Esophagus (tissue), 2 donors: Measurements from ENCODE around the gene SLC25A47. TPM values are rescaled to one million over a fixed set of nuclear protein-coding genes. Genes with fewer than 3 reads are reported as not detected.

Source experiments
- H3K27ac ChIP-seq, 2 donors: one replicate each; pipeline ENCODE4 v1.5.1; 2013; ENCODE audit warnings: low read depth in 2 of 2, mild to moderate bottlenecking in 2 of 2, inconsistent platforms in 1 of 2, low read length in 1 of 2, moderate library complexity in 1 of 2
- H3K27me3 ChIP-seq, 2 donors: one replicate each; pipeline ENCODE4 v1.6.1; 2013; ENCODE audit warnings: low read length in 2 of 2, control low read depth in 1 of 2, mild to moderate bottlenecking in 1 of 2; ENCODE audit not compliant: insufficient read depth in 2 of 2, control insufficient read depth in 1 of 2
- H3K36me3 ChIP-seq, 2 donors: one replicate each; pipeline ENCODE4 v1.6.1; 2013; ENCODE audit warnings: low read length in 1 of 2; ENCODE audit not compliant: control insufficient read depth in 2 of 2, insufficient read depth in 2 of 2
- H3K4me1 ChIP-seq, 2 donors: one replicate each; pipeline ENCODE4 v1.6.1; 2013; ENCODE audit warnings: low read length in 1 of 2; ENCODE audit not compliant: control insufficient read depth in 2 of 2, insufficient read depth in 2 of 2
- H3K4me3 ChIP-seq, 2 donors: one replicate each; pipeline ENCODE4 v1.5.1; 2013; ENCODE audit warnings: low read length in 2 of 2, mild to moderate bottlenecking in 2 of 2, low read depth in 1 of 2, moderate library complexity in 1 of 2
- H3K9me3 ChIP-seq, 2 donors: one replicate each; pipeline ENCODE4 v1.6.1; 2013; ENCODE audit warnings: mild to moderate bottlenecking in 2 of 2, low read depth in 1 of 2, low read length in 1 of 2, moderate library complexity in 1 of 2; ENCODE audit not compliant: control insufficient read depth in 2 of 2, insufficient read depth in 1 of 2
- WGBS, 2 donors: extraction: QIAGEN DNeasy Blood & Tissue Kit; methylation state at CpG; one replicate each; pipeline ENCODE4 v1.1.7; 2013; 5-methylcytosine and 5-hydroxymethylcytosine counted together
- polyA plus RNA-seq, 2 donors: library from polyadenylated mRNA; stranded (reverse); fragments of 200-250 nt; gene quantifications; one replicate each; pipeline ENCODE4 v1.2.3, GENCODE V29; 2013
- donor health status: healthy with polysubstance abuse.
- donor health status: Bipolar disorder and iron deficiency.

Gene SLC25A47
- under 1 TPM; 0.01 to 0.04 TPM for polyA plus RNA-seq

GRCh38 chr14:100323121-100323941, at the start of gene SLC25A47:
TSS of gene SLC25A47 (plus strand) at chr14:100323339. CDS start at chr14:100323415, 76 bp downstream.
- WGBS, 2 donors, result 86 to 89% methylated on average over 15 to 16 of the region's 16 CpGs
- peaks cover 4 to 27% of the 10 kb centered on the region in 2 donors for H3K4me1 ChIP-seq
- no peaks in the 10 kb centered on the region for H3K9me3 ChIP-seq
- no peaks in the 10 kb centered on the region for H3K36me3 ChIP-seq
- H3K27ac ChIP-seq, result no peak within 1 kb of the TSS
- no peak within 1 kb of the TSS for H3K4me3 ChIP-seq
- no peaks in the 10 kb centered on the region for H3K27me3 ChIP-seq

DNA sequence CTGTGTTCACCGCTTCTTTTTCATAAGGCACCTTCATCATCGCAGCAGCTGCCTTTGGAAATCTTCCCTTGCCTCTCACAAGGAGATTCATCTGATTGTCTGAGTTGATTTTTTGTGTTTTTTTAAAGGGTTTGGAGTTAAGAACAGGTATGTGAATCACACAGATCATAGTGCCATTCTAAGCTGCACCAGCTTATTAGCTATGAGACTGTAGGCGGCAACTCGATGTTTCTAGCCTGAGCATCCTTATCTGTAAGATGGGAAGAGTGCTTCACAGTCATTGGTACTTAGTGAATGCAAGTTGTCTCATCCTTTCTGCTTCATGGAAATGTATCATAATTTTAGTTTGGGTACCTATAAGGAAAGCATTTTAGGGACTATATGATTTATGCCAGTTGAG, 48.9 kb upstream of the SLC25A47 start:
- peaks cover 3 to 10% of the 10 kb centered on the region in 2 donors for H3K36me3 ChIP-seq
- no peak overlapping the region for H3K4me3 ChIP-seq
- no peaks in the 10 kb centered on the region for H3K27me3 ChIP-seq
- WGBS, 2 donors, result 93 to 95% methylated on average over 4 of the region's 4 CpGs
- H3K4me1 ChIP-seq, result peaks cover 0 to 2% of the 10 kb centered on the region in 2 donors
- H3K9me3 ChIP-seq, result no peaks in the 10 kb centered on the region
- no peak overlapping the region for H3K27ac ChIP-seq

- no peak overlapping the region for H3K27ac ChIP-seq
- 63 to 64% methylated on average over 7 of the region's 7 CpGs for WGBS, 2 donors
Observed at GRCh38 chr14:100275214-100275613, 47.9 kb upstream of the SLC25A47 start.

DNA sequence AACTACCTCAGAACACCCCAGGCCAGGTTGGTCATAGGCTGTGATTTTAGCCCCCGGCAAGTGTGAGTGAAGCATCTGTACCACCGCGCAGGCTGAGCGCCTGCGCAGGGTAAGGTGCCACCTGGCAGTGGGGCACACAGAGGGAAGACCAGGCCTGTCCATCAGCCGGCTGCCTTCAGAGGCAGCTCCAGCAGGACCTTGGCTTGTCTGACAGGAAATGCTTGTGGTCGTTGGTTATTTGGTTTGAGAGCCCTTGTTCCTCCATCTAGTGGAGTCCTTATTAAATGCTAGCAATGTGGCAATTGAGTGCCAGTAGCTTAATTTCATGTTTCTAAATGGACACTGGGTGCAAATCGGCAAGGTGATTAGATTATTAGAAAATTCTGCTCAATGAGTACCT, 44.4 kb upstream of the SLC25A47 start:
- Histone ChIP-seq H3K27me3 (no peaks in the 10 kb centered on the region), H3K9me3 (no peaks in the 10 kb centered on the region), H3K4me3 (no peak overlapping the region), H3K27ac (no peak overlapping the region), H3K4me1 (peaks cover 2 to 9% of the 10 kb centered on the region in 2 donors), H3K36me3 (peaks cover 6 to 10% of the 10 kb centered on the region in 2 donors)
- WGBS, 2 donors, result 70 to 73% methylated on average over 8 of the region's 8 CpGs

More at GRCh38 chr14:100275214-100275613, 47.9 kb upstream of the SLC25A47 start:
- Histone ChIP-seq H3K4me1 (peaks cover 0 to 2% of the 10 kb centered on the region in 2 donors), H3K36me3 (peaks cover 6 to 10% of the 10 kb centered on the region in 2 donors), H3K9me3 (no peaks in the 10 kb centered on the region), H3K4me3 (no peak overlapping the region), H3K27me3 (no peaks in the 10 kb centered on the region)

- Histone ChIP-seq H3K4me1 (peaks cover 2 to 9% of the 10 kb centered on the region in 2 donors), H3K4me3 (no peak overlapping the region), H3K27me3 (no peaks in the 10 kb centered on the region), H3K36me3 (peaks cover 6 to 10% of the 10 kb centered on the region in 2 donors), H3K9me3 (no peaks in the 10 kb centered on the region), H3K27ac (no peak overlapping the region)
- 73 to 84% methylated on average over 2 of the region's 2 CpGs for WGBS, 2 donors
Observed at GRCh38 chr14:100279133-100279532, 44.0 kb upstream of the SLC25A47 start.

DNA sequence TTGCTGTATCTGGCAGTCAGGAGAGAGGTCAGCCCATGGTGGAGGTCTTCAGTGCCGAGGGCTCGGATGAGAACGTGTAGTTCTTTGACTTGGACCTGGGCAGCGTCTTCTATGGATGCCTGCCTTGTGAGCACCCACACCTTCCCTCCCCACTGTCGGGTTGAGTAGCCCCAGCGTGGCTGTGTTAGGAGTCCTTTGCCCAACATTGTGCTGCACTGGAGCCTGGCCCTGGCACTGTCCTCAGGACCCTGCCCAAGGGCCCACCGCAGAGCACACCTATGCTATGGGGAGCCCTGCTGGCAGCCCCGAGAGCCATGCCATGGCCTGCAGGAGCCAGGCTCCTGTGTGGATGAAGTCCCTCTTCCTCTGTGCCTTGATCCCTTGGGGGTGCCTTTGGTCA, 43.6 kb upstream of the SLC25A47 start:
- Histone ChIP-seq H3K27me3 (no peaks in the 10 kb centered on the region), H3K4me1 (peaks cover 2 to 9% of the 10 kb centered on the region in 2 donors), H3K36me3 (peaks cover 6 to 10% of the 10 kb centered on the region in 2 donors), H3K9me3 (no peaks in the 10 kb centered on the region), H3K4me3 (no peak overlapping the region), H3K27ac (no peak overlapping the region)
- 91 to 93% methylated on average over 8 of the region's 8 CpGs for WGBS, 2 donors

- H3K27ac ChIP-seq, result peak overlapping the region in 1 of 2 donors; percentile 63
- H3K4me1 ChIP-seq, result peaks cover 6 to 12% of the 10 kb centered on the region in 2 donors
- peaks cover 6 to 7% of the 10 kb centered on the region in 2 donors for H3K36me3 ChIP-seq
- 48 to 52% methylated on average over 11 of the region's 11 CpGs for WGBS, 2 donors
- no peaks in the 10 kb centered on the region for H3K27me3 ChIP-seq
- H3K4me3 ChIP-seq, result no peak overlapping the region
- no peaks in the 10 kb centered on the region for H3K9me3 ChIP-seq
Observed at GRCh38 chr14:100281286-100282082, 41.7 kb upstream of the SLC25A47 start.

DNA sequence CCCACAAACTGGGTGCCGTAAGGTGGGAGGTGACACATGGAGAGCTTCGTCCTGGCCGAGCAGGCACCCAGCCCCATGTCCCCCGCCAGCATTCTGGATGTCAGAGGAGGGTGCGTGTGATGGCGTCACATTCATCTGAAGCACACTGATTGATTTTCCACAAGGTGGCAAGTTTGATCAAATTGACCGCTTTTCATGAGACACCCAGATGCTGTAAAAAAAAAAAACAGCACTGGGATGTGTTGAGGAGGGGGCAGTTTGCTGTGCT, 41.1 kb upstream of the SLC25A47 start:
- peaks cover 5 to 6% of the 10 kb centered on the region in 2 donors for H3K36me3 ChIP-seq
- H3K4me3 ChIP-seq, result no peak overlapping the region
- no peaks in the 10 kb centered on the region for H3K9me3 ChIP-seq
- no peaks in the 10 kb centered on the region for H3K27me3 ChIP-seq
- H3K27ac ChIP-seq, result peak overlapping the region in 1 of 2 donors; percentile 24
- peaks cover 6 to 12% of the 10 kb centered on the region in 2 donors for H3K4me1 ChIP-seq
- 89 to 93% methylated on average over 7 of the region's 7 CpGs for WGBS, 2 donors

DNA sequence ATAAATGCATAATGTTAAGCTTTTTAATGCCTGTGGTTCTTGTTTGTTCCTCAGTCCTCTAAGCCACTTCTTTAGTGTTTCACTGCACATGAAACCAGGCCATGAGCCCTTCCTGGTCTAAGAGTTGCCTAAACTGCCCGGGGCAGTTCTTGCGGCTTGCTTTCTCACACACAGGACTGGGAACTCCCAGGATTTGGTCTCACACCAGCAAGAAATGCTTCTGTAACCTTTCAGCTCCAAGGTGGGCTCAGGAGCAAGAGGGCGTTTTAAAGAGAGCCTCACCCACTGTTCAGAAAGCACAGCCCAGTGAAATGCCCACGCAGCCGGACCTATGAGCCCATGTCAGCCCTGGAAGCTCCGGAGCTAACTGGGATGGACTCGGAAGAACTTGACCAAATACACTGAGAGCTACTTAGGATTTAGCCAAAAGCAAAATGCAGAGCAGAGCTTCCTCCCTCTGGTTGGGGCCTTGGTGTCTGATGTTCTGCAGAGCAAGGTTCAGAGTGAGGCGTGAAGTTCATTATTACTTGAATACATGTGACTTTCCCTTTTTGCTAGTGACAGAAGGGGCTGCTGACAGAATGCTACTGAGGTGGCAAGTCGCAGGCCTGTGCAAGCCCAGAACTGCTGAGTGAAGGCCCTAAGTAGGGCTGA, 40.2 kb upstream of the SLC25A47 start:
- H3K27ac ChIP-seq, result peak overlapping the region; percentile 62 to 77

More for the DNA sequence above, 40.2 kb upstream of the SLC25A47 start:
- H3K27me3 ChIP-seq, result no peaks in the 10 kb centered on the region
- 50 to 69% methylated on average over 9 of the region's 9 CpGs for WGBS, 2 donors
- H3K4me3 ChIP-seq, result no peak overlapping the region
- no peaks in the 10 kb centered on the region for H3K9me3 ChIP-seq
- peaks cover 3 to 4% of the 10 kb centered on the region in 2 donors for H3K36me3 ChIP-seq
- H3K4me1 ChIP-seq, result peaks cover 6 to 12% of the 10 kb centered on the region in 2 donors
